HG03280 (cell line): ENCODE measurements around the gene PHLDB1.
A peak's percentile ranks its signal among the peaks of the same experiment; 100 is the strongest.
"Not testable (repeated sequence)": the region's sequence is repeated elsewhere in the genome, so short reads cannot be mapped to it uniquely, and the experiment has no call there.

Experiments used
- ATAC-seq: cut with Tn5 transposase; IDR thresholded peaks from one replicate; pipeline ENCODE4 v1.9.1; 2021; ENCODE audit warnings: mild to moderate bottlenecking, moderate library complexity; ENCODE audit not compliant: unreplicated experiment

The PHLDB1 gene

GRCh38 chr11:118607401-118608359 is at the start of gene PHLDB1:
Gene PHLDB1, plus strand, starts transcription at chr11:118607615. Its CDS starts 6,222 bp downstream, at chr11:118613837.
- no peak for ATAC-seq

- no peak for ATAC-seq
Measured at GRCh38 chr11:118560806-118561205, 46.6 kb upstream of the PHLDB1 start.

DNA sequence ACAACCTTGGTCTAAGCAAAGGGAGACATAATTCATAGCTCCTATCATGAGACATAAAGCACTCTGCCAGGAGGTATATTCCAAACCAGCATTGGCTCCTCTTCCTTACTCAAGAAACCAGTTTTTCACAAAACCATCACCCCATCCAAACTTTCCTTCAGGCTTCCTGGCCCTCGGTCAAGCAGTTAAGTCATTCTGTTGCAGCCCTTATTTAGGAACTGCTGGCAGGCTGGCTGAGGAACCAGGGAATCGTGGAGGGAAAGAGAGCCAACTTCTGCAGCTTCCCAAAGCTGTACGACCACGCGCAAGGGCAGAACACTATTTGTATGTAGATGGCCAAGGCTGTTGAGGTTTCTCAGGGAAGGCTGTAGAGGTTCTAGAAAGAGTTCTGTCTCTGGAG is 42.4 kb upstream of the PHLDB1 start:
- ATAC-seq, result no peak

- ATAC-seq, result no peak
Measured at GRCh38 chr11:118569670-118570069, 37.7 kb upstream of the PHLDB1 start.

GRCh38 chr11:118570787-118571186 is 36.6 kb upstream of the PHLDB1 start:
- ATAC-seq, result no peak

- peak; percentile 8 for ATAC-seq
Measured at GRCh38 chr11:118571701-118572060, 35.7 kb upstream of the PHLDB1 start.

DNA sequence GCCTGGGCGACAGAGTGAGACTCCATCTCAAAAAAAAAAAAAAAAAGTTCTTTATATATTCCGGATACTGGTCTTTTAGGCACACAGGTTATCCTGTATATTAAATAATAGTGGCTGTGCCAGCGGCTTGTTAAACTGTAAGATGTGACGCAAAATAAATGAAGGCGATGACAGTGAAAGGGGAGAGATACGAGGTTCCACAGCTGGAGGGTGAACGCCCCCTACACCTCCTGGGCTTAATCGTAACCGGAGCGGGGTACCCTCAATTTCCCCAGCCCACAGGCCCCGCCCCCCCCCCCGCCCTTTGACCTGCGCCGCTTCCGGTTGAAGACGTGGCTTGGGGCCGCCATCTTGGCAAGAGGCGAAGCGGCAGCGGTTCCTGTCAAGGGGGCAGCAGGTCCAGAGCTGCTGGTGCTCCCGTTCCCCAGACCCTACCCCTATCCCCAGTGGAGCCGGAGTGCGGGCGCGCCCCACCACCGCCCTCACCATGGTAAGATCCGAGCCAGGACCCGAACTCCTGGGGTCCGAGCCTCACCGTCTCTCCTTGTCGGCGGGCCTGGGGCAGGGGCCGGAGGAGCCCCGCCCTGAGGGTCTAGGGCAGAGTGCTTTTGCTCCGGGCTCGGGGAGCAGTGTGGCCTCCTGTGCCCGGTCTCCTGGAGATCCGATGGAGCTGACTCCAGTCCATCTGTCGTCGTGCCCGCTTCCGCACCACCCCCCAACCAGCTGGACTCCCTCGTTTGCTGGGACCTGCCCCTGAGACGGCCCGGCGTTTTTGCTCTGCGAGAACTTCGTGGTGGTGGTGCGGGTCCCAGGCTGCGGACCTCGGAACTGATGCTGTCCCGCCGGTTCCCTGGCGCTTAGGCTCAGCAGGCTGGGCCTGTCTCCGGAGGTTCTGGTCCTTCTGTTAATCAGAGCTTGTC is 35.1 kb upstream of the PHLDB1 start, which contains the start of gene ARCN1:
Gene ARCN1 (plus strand): TSS at position 349 of the 920 bp plus-strand sequence. CDS start 139 bp downstream, at position 488.
- peak; percentile 70 for ATAC-seq

GRCh38 chr11:118572981-118573550 is 34.3 kb upstream of the PHLDB1 start:
- peak; percentile 30 for ATAC-seq

- ATAC-seq, result no peak
Measured at GRCh38 chr11:118574636-118575035, 32.8 kb upstream of the PHLDB1 start.

GRCh38 chr11:118577995-118578394 is 29.4 kb upstream of the PHLDB1 start:
- ATAC-seq, result not testable (repeated sequence)

DNA sequence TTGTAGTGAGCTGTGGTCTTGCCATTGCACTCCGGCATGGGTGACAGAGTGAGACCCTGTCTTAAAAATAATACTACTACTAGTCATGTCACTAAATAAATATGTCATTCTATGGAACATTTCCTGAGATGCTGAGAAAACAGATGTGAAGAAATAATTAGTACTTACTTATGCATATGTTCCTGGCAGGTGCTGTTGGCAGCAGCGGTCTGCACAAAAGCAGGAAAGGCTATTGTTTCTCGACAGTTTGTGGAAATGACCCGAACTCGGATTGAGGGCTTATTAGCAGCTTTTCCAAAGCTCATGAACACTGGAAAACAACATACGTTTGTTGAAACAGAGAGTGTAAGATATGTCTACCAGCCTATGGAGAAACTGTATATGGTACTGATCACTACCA is 26.4 kb upstream of the PHLDB1 start:
- no peak for ATAC-seq

DNA sequence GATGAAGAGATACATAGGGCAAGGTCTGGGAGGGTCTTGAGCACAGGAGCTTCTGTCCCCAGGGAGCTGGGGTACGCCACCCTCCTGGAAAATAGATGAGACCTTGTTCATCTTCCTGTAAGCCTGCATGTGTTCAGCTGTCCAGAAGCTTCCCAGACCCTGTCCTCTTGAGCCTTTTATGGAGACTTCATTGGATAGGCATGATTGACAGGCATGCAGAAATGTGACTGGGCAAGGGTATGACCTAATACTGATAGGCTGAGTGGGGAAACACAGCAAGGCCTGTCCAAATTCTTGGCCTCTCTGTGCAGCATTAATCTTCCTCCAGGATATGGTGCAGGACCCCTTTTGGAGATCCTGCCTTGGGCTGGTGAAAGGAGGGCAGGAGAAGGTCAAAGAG is 19.5 kb upstream of the PHLDB1 start:
- no peak for ATAC-seq

GRCh38 chr11:118592616-118593367 is 14.6 kb upstream of the PHLDB1 start:
- no peak for ATAC-seq

GRCh38 chr11:118594984-118595383 is 12.4 kb upstream of the PHLDB1 start:
- not testable (repeated sequence) for ATAC-seq

DNA sequence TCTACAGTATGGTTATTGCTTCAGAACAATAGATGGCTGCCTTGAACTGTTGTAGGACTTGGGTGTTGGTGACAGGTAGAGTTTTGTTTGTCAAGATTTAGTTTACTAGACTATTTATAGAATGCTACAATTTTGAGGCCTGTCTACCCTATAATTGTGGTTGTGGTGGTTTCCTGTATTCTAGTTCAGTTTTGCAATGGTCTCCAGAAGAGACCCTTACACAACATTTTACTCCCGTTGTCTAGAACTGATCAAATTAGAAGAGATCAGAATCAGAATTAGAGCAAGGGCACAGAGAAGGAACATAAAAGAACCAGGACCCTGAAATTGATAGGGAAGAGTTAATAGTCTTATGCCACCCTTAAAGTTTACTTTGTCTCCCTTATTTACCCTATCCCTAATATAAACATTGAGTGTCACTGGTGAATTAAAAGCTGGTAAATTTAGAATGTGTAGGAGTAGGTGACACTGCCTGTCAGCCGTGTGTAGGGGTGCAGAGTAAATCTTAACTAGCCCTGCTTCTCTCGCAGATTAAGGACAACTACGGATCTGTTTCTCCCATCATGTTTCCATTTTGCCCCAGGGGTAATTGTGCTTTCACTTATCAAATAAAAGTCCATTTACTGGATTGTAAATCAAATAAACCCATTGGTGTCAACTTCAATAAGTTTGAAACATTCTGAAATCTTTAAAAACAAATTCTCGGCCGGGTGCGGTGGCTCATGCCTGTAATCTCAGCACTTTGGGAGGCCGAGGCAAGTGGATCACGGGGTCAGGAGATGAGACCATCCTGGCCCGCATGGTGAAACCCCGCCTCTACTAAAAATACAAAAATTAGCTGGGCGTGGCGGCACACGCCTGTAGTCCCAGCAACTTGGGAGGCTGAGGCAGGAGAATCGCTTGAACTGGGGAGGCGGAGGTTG is 10.9 kb upstream of the PHLDB1 start:
- ATAC-seq, result no peak

- ATAC-seq, result no peak
Measured at GRCh38 chr11:118597556-118597955, 9.9 kb upstream of the PHLDB1 start.

GRCh38 chr11:118602331-118602730 is 5.1 kb upstream of the PHLDB1 start:
- no peak for ATAC-seq

DNA sequence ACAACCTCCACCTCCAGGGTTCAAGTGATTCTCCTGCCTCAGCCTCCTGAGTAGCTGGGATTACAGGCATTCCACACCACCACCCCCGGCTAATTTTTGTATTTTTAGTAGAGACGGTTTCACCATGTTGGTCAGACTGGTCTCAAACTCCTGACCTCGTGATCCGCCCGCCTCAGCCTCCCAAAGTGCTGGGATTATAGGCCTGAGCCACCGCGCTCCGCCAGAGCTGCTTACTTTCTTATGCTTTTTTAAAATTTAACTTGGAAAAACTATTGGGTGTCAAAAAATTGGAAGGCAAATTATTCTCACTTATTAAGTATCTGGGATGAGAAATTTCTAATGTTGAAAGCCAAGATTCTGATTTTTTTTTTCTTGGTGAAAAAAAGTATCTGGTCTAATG is 3.7 kb upstream of the PHLDB1 start:
- not testable (repeated sequence) for ATAC-seq

DNA sequence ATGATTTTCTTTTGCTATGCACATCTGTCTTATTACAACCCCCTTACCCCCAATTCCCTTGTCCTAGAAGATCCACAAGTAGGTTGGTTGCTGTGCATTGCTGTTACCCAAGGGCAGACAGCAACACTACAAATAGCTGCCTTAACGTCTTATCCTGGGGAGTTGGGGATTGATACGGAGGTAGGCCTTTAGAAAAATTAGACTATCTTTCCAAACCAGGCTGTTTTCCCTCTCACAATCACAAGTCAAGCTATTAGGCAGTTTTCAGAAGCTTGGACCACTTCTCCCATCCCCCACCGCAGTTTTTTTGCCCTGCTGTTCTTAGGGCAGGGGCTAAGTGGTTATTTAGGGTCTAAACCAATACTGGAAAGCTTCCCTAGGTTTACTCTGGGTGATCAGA is 2.8 kb upstream of the PHLDB1 start:
- no peak for ATAC-seq
